NT2/D1 (cell line): ENCODE results near the gene MTURN.

ENCODE experiments used
- DNase-seq: peaks from one replicate; pipeline ENCODE4 v3.0.0-alpha.2; 2011; ENCODE audit warnings: low read depth, low spot score
- H3K27me3 ChIP-seq: 2 replicates; pipeline ENCODE4 v1.6.0; 2011; ENCODE audit warnings: mild to moderate bottlenecking; ENCODE audit not compliant: insufficient read length, insufficient read depth
- H3K36me3 ChIP-seq: 2 replicates; pipeline ENCODE4 v1.6.1; 2011; ENCODE audit warnings: mild to moderate bottlenecking, low read length, mixed read lengths; ENCODE audit not compliant: insufficient read depth, insufficient read length
- H3K4me1 ChIP-seq: 2 replicates; pipeline ENCODE4 v1.5.1; 2011; ENCODE audit not compliant: insufficient read depth, insufficient read length
- H3K4me3 ChIP-seq: 2 replicates; pipeline ENCODE4 v1.5.1; 2011; ENCODE audit warnings: low read depth; ENCODE audit not compliant: insufficient read length
- H3K9ac ChIP-seq: 2 replicates; pipeline ENCODE4 v1.6.0; 2011; ENCODE audit warnings: low read depth; ENCODE audit not compliant: insufficient read length
- H3K9me3 ChIP-seq: 2 replicates; pipeline ENCODE4 v1.5.1; 2011; ENCODE audit warnings: mild to moderate bottlenecking, low read length; ENCODE audit not compliant: insufficient read depth
- SUZ12 ChIP-seq: IDR thresholded peaks from 2 replicates; pipeline ENCODE4 v1.6.1; 2011; ENCODE audit not compliant: insufficient read length, insufficient read depth; ENCODE audit errors: extremely low read depth
- YY1 ChIP-seq: IDR thresholded peaks from 2 replicates; pipeline ENCODE4 v1.6.1; 2011; ENCODE audit not compliant: insufficient read length, insufficient read depth
- ZNF274 ChIP-seq: IDR thresholded peaks from 2 replicates; pipeline ENCODE4 v1.6.1; 2011; ENCODE audit warnings: mild to moderate bottlenecking, low read depth, low read length

The MTURN gene

GRCh38 chr7:30134611-30135300 is at the start of gene MTURN:
Gene MTURN (plus strand): TSS chr7:30134986. CDS start chr7:30135137, 151 bp downstream.
- Histone ChIP-seq H3K4me3 (peak within 1 kb of the TSS; percentile 79), H3K9me3 (no peaks in the 10 kb centered on the region), H3K9ac (peak within 1 kb of the TSS; percentile 88), H3K27me3 (peaks cover 55% of the 10 kb centered on the region), H3K36me3 (no peaks in the 10 kb centered on the region), H3K4me1 (peaks cover 3% of the 10 kb centered on the region)
- peak; percentile 89 for DNase-seq
- TF ChIP-seq ZNF274 (no peak), YY1 (no peak), SUZ12 (no peak)

DNA sequence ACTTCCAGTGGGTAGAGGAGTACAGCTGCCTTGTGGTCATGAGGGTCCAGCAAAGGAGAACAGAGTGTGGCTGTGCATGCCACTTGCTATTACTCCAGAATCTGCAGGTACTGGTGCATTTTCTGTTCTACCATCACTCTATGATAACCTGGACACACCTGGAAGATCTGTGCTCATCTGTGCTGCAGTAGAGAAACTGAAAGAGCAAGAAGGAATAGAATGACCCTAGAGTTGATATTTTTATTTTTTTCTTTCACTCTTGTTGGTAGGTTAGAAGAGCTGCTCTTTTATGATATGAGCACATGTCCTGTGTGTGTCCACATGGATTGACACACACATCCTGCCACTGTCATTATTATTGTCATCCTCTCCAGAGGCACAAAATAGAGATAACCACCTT is 48.3 kb upstream of the MTURN start:
- no peak overlapping the region for H3K9ac ChIP-seq
- H3K4me1 ChIP-seq = no peaks in the 10 kb centered on the region
- peaks cover 5% of the 10 kb centered on the region for H3K36me3 ChIP-seq
- no peak overlapping the region for H3K4me3 ChIP-seq
- TF ChIP-seq YY1 = no peak
- no peak for TF ChIP-seq ZNF274
- H3K27me3 ChIP-seq = no peaks in the 10 kb centered on the region
- no peaks in the 10 kb centered on the region for H3K9me3 ChIP-seq
- DNase-seq = no peak

GRCh38 chr7:30087371-30087770 is 47.4 kb upstream of the MTURN start:
- peaks cover 3% of the 10 kb centered on the region for H3K36me3 ChIP-seq
- no peaks in the 10 kb centered on the region for H3K9me3 ChIP-seq
- H3K9ac ChIP-seq = no peak overlapping the region
- H3K4me3 ChIP-seq = no peak overlapping the region
- DNase-seq = no peak
- TF ChIP-seq SUZ12 (no peak), ZNF274 (no peak), YY1 (no peak)
- no peaks in the 10 kb centered on the region for H3K4me1 ChIP-seq
- H3K27me3 ChIP-seq = no peaks in the 10 kb centered on the region

DNA sequence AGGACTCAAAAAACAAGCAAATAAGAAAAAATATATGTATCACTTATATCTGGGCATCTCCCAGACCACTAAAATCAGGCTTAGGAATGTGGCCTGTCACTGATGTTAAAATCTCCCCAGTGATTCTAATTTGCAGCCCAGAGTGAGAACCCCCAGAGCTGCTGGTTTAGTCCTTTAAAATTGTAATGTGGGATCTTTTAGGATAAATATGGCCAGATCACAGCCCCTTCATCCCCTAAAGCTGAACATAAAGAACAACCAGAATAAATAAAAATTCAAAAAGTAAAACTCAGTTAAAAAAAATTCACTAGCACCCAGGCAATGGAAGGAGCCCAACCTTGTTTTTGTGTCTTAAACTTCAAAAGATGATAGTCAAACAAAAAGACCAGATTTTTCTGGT is 46.4 kb upstream of the MTURN start:
- H3K9ac ChIP-seq = no peak overlapping the region

DNA sequence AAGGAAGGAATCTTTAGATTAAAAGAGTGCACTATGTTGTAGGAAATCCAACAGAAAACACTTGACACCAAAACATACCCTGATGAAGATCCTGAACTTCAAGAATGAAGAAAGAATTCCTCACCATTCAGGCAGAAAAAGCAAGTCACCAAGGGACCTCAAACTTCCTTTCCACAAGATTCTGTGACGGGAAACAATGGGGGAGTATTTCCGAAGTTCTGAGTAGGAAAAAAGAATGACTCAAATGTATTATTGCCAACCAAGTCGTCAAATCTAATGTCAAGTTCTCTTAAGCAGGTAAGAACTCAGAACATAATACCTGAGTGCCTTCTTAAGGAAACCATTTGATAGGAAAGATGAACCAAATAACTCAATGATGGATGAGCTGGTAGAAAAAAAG is 44.7 kb upstream of the MTURN start:
- no peak overlapping the region for H3K4me3 ChIP-seq
- no peak overlapping the region for H3K9ac ChIP-seq
- TF ChIP-seq SUZ12 (no peak), YY1 (no peak), ZNF274 (no peak)
- no peaks in the 10 kb centered on the region for H3K27me3 ChIP-seq
- H3K4me1 ChIP-seq = no peaks in the 10 kb centered on the region
- no peaks in the 10 kb centered on the region for H3K9me3 ChIP-seq
- no peak for DNase-seq
- no peaks in the 10 kb centered on the region for H3K36me3 ChIP-seq

More for the DNA sequence above, 46.4 kb upstream of the MTURN start:
- Histone ChIP-seq H3K9me3 (no peaks in the 10 kb centered on the region), H3K4me1 (no peaks in the 10 kb centered on the region), H3K4me3 (no peak overlapping the region), H3K36me3 (peaks cover 2% of the 10 kb centered on the region), H3K27me3 (no peaks in the 10 kb centered on the region)
- no peak for DNase-seq
- TF ChIP-seq YY1 (no peak), SUZ12 (no peak), ZNF274 (no peak)

DNA sequence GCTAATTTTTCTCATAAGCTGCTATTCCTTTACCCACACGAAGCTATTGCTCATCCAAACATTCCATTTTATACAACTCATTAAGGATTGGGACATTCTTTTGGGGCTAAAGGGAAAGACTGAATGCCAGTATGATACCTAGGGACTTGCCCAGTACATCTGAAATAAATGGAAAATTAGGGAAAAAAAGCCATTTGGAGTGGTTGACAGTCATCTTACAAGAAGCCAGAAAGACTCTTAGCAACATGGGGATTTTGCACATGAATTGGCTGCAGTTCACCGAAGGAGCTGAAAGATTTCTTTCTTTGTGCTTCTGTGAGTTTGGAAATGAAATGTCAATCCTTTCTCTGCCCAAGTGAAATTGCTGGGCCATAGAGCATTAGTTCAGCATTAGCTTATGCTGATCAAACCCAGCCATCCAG is 43.3 kb upstream of the MTURN start:
- no peaks in the 10 kb centered on the region for H3K9me3 ChIP-seq
- no peaks in the 10 kb centered on the region for H3K36me3 ChIP-seq
- TF ChIP-seq ZNF274 (no peak), YY1 (no peak), SUZ12 (no peak)
- no peaks in the 10 kb centered on the region for H3K27me3 ChIP-seq
- no peak for DNase-seq
- H3K9ac ChIP-seq = no peak overlapping the region
- no peak overlapping the region for H3K4me3 ChIP-seq
- H3K4me1 ChIP-seq = no peaks in the 10 kb centered on the region

DNA sequence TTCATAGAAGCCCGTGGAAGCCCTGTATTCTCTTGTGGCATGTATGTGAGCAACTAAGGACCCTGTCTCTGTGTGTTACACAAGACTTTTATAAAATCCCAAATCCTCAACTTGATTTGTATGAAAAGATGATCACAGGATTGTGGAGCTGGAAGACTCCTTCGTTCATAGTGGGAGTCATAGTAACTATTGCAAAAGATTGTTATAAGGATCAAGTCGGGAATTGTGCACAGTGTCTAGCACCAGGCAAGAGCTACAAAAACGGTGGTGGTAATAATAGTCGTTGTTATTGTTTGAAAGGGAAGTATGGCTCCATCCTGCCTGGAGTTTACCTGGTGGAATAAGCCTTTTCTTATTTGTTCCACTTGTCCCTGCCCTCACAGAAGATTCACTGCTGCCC is 42.8 kb upstream of the MTURN start:
- H3K27me3 ChIP-seq = no peaks in the 10 kb centered on the region
- no peak overlapping the region for H3K9ac ChIP-seq
- H3K9me3 ChIP-seq = no peaks in the 10 kb centered on the region
- no peaks in the 10 kb centered on the region for H3K4me1 ChIP-seq
- H3K36me3 ChIP-seq = no peaks in the 10 kb centered on the region
- TF ChIP-seq ZNF274 = no peak
- no peak for TF ChIP-seq YY1
- no peak for TF ChIP-seq SUZ12
- DNase-seq = no peak
- no peak overlapping the region for H3K4me3 ChIP-seq
